CD4-positive, alpha-beta memory T cell (primary cell): ENCODE measurements around the gene HNRNPCL1. TPM values are rescaled to one million over a fixed set of nuclear protein-coding genes. Genes with fewer than 3 reads are reported as not detected.
"Not testable (repeated sequence)": the region's sequence is repeated elsewhere in the genome, so short reads cannot be mapped to it uniquely, and the experiment has no call there.

Source experiments
- CTCF ChIA-PET: fragments of 350-600 bp; sonication (Branson Sonifier 250); formaldehyde crosslinking; loops from one replicate; lab custom pipeline; 2021; ENCODE audit warnings: inconsistent platforms; ENCODE audit not compliant: partially characterized antibody; lab: Charles Lee
- POLR2A ChIA-PET: fragments of 350-600 bp; sonication (Branson Sonifier 250); formaldehyde crosslinking; loops from one replicate; lab custom pipeline; 2021; ENCODE audit not compliant: partially characterized antibody; lab: Charles Lee
- DNase-seq, 5 donors: peaks; one replicate each; pipeline versions ENCODE4 v3.0.0 to v3.0.0-alpha.2; 2020 to 2022; ENCODE audit warnings: mixed read lengths in 1 of 5
- H3K27ac ChIP-seq: one replicate; pipeline ENCODE4 v1.7.0; 2013; ENCODE audit warnings: low read depth, low read length
- H3K27me3 ChIP-seq: 2 replicates; pipeline ENCODE4 v1.7.0; 2013; ENCODE audit warnings: mild to moderate bottlenecking, low read length, moderate library complexity; ENCODE audit not compliant: insufficient read depth
- H3K36me3 ChIP-seq: 2 replicates; pipeline ENCODE4 v1.7.0; 2013; ENCODE audit warnings: mild to moderate bottlenecking, low read length, moderate library complexity; ENCODE audit not compliant: insufficient read depth
- H3K4me1 ChIP-seq: 2 replicates; pipeline ENCODE4 v1.7.0; 2013; ENCODE audit warnings: mild to moderate bottlenecking, low read length, moderate library complexity; ENCODE audit not compliant: insufficient read depth
- H3K4me3 ChIP-seq, 2 donors: one replicate each; pipeline ENCODE4 v1.7.0; 2013; ENCODE audit warnings: low read length in 2 of 2, mild to moderate bottlenecking in 1 of 2
- H3K9me3 ChIP-seq, 2 donors: one replicate each; pipeline ENCODE4 v1.7.0; 2013; ENCODE audit warnings: low read length in 2 of 2, control low read depth in 1 of 2; ENCODE audit not compliant: control insufficient read depth in 1 of 2
- H3K27ac Mint-ChIP-seq, 7 donors: one replicate each; pipeline ENCODE4 v1.8.0; 2020 to 2021; ENCODE audit warnings: mixed read lengths in 7 of 7, mild to moderate bottlenecking in 6 of 7, inconsistent platforms in 3 of 7, moderate library complexity in 3 of 7
- H3K27me3 Mint-ChIP-seq, 2 donors: one replicate each; pipeline ENCODE4 v1.8.0; 2020 to 2021; ENCODE audit warnings: mixed read lengths in 2 of 2
- H3K36me3 Mint-ChIP-seq, 2 donors: one replicate each; pipeline ENCODE4 v1.8.0; 2020 to 2021; ENCODE audit warnings: mixed read lengths in 2 of 2, inconsistent platforms in 1 of 2, mild to moderate bottlenecking in 1 of 2
- H3K4me1 Mint-ChIP-seq, 4 donors: one replicate each; pipeline ENCODE4 v1.8.0; 2020 to 2021; ENCODE audit warnings: mixed read lengths in 4 of 4, mild to moderate bottlenecking in 1 of 4
- H3K4me3 Mint-ChIP-seq, 8 donors: one replicate each; pipeline ENCODE4 v1.8.0; 2020 to 2021; ENCODE audit warnings: mixed read lengths in 8 of 8, mild to moderate bottlenecking in 7 of 8, moderate library complexity in 6 of 8, inconsistent platforms in 3 of 8
- H3K9me3 Mint-ChIP-seq, 8 donors: one replicate each; pipeline ENCODE4 v1.8.0; 2020 to 2021; ENCODE audit warnings: mixed read lengths in 8 of 8, mild to moderate bottlenecking in 5 of 8, inconsistent platforms in 3 of 8, moderate library complexity in 1 of 8
- intact Hi-C: fragments of 100-400 bp; cut with micrococcal nuclease; formaldehyde crosslinking; loops from one replicate; pipeline ENCODE4 v1.15.1; 2023
- polyA plus RNA-seq, 2 donors: library from polyadenylated mRNA; unstranded; fragments of 300-500 nt; fragmentation: Illumina TruSeq; gene quantifications; one replicate each; pipeline ENCODE4 v1.2.3, GENCODE V29; 2021
- total RNA-seq, 2 experiments: library from RNA; stranded (reverse); gene quantifications; one replicate each; pipeline ENCODE4 v1.2.3, GENCODE V29; 2021

HNRNPCL1 gene
- not detected for total RNA-seq
- not detected for polyA plus RNA-seq

DNA sequence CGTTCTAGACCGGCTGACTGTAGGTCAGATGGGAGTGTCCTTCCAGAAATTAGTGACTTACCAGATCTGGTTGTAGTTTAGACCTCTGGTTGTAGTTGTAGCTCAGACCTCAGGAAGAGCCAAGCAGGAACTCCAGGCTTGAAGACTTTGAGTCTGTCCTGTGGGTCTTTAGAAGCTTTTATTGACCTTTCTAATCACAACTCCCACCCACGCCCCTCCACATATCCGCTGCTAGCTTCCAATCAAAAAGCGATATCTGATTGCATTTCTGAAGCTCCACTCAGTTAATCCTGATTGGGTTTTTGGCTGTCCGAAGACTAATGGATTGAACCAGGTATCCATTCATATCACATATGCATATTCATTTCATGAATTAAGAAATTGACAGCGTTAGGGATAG lies at the start of gene HNRNPCL1:
Gene HNRNPCL1 (minus strand): TSS at position 101 of the 400 bp plus-strand sequence. CDS start 431 bp downstream, outside the sequence.
- H3K27ac ChIP-seq, H3K27me3 ChIP-seq, CTCF ChIA-PET, H3K4me3 ChIP-seq, H3K27ac Mint-ChIP-seq, H3K36me3 ChIP-seq, POLR2A ChIA-PET, H3K27me3 Mint-ChIP-seq, H3K9me3 ChIP-seq, intact Hi-C loops, H3K4me1 ChIP-seq, H3K4me3 Mint-ChIP-seq, DNase-seq, H3K4me1 Mint-ChIP-seq, H3K36me3 Mint-ChIP-seq: not testable (repeated sequence)
- peaks cover 0 to 29% (median 6%) of the 10 kb centered on the region in 8 donors for H3K9me3 Mint-ChIP-seq

DNA sequence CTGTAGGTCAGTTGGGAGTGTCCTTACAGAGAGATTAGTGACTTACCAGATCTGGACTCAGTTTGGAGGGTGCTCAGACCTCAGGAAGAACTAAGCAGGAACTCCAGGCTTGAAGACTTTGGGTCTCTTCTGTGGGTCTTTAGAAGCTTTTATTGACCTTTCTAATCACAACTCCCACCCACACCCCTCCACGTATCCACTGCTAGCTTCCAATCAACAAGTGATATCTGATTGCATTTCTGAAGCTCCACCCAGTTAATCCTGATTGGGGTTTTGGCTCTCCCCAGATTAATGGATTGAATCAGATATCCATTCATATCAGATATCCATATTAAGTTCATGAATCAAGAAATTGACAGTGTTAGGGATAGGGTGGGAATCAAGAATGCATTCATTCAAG lies 49.6 kb upstream of the HNRNPCL1 start, which contains the start of gene PRAMEF10:
Gene PRAMEF10 (minus strand): TSS at position 101 of the 400 bp plus-strand sequence. CDS start 2,423 bp downstream, outside the sequence.
- H3K27ac ChIP-seq, H3K4me3 Mint-ChIP-seq, H3K4me3 ChIP-seq, POLR2A ChIA-PET, H3K36me3 Mint-ChIP-seq, H3K27ac Mint-ChIP-seq, H3K27me3 Mint-ChIP-seq, H3K27me3 ChIP-seq, DNase-seq, H3K9me3 ChIP-seq, H3K36me3 ChIP-seq, intact Hi-C loops, CTCF ChIA-PET, H3K4me1 Mint-ChIP-seq, H3K9me3 Mint-ChIP-seq, H3K4me1 ChIP-seq: not testable (repeated sequence)

DNA sequence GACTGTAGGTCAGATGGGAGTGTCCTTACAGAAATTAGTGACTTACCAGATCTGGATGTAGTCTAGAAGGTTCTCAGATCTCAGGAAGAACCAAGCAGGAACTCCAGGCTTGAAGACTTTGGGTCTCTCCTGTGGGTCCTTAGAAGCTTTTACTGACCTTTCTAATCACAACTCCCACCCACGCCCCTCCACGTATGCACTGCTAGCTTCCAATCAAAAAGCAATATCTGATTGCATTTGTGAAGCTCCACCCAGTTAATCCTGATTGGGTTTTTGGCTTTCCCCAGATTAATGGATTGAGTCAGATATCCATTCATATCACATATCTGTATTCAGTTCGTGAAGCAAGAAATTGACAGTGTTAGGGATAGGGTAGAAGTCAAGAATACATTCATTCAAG lies 37.6 kb upstream of the HNRNPCL1 start, which contains the start of gene PRAMEF4:
Gene PRAMEF4 (minus strand): TSS at position 101 of the 400 bp plus-strand sequence. CDS start 2,807 bp downstream, outside the sequence.
- H3K4me3 Mint-ChIP-seq, H3K36me3 Mint-ChIP-seq, DNase-seq, intact Hi-C loops, H3K4me3 ChIP-seq, CTCF ChIA-PET, H3K27ac ChIP-seq, H3K9me3 Mint-ChIP-seq, POLR2A ChIA-PET, H3K4me1 ChIP-seq, H3K36me3 ChIP-seq, H3K4me1 Mint-ChIP-seq, H3K9me3 ChIP-seq, H3K27me3 Mint-ChIP-seq, H3K27me3 ChIP-seq: not testable (repeated sequence)
- peak within 1 kb of the TSS in 1 of 7 donors; percentile 22 for H3K27ac Mint-ChIP-seq

DNA sequence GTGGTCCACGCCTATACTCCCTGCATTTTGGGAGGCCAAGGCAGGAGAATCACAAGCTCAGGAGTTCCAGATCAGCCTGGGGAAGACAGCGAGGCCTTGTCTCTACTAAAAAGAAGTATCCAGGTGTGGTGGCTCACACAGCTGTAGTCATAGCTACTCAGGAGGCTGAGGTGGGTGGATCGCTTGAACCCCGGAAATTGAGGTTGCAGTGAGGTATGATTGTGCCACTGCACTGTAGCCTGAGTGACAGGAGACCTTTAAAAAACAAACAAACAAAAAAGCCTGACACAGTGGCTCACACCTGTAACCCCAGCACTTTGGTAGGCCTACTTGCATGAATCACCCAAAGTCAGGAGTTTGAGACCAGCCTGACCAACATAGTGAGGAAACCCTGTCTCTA lies 29.9 kb upstream of the HNRNPCL1 start:
- CTCF ChIA-PET, H3K27ac Mint-ChIP-seq, H3K9me3 ChIP-seq, intact Hi-C loops, DNase-seq, H3K4me1 Mint-ChIP-seq, H3K9me3 Mint-ChIP-seq, H3K4me3 Mint-ChIP-seq, H3K27me3 ChIP-seq, H3K36me3 ChIP-seq, H3K4me1 ChIP-seq, POLR2A ChIA-PET, H3K27ac ChIP-seq, H3K27me3 Mint-ChIP-seq, H3K36me3 Mint-ChIP-seq, H3K4me3 ChIP-seq: not testable (repeated sequence)

DNA sequence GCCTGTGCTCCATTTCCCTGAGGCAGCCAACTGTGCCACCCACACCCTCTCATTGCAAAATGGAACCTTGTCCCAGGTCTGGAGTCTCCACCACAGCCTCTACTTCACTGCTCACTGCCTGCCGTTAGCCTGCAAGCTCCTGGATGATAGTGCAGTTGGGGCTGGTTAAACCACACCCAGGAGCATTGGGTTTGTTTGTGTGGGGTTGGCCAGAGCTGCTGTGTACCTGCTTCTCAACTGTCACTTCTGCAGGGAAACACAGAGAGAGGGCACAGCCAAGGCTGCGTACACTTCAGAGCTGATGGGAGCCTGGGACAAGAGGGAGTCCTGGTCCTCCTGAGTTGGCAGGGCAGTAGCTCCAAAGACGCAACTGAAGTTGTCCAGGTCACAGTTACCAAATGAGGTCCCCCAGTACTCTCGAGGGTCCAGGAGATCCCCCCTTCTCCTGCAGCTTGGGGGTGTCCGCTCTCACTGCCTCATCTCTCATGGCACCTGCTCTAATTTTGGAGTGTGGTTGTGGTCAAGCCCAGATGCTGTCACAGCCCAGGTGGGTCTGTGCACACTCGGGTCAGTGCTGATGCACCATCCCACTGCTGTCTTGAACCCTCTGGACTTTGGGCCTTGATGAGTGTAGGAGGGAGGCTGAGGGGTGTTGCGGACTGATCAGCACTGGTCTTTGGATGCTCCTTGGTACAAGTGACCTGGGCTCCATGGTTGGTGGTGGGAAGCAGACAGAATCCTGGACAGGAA lies 14.8 kb upstream of the HNRNPCL1 start:
- H3K9me3 Mint-ChIP-seq, CTCF ChIA-PET, H3K4me3 Mint-ChIP-seq: not testable (repeated sequence)

DNA sequence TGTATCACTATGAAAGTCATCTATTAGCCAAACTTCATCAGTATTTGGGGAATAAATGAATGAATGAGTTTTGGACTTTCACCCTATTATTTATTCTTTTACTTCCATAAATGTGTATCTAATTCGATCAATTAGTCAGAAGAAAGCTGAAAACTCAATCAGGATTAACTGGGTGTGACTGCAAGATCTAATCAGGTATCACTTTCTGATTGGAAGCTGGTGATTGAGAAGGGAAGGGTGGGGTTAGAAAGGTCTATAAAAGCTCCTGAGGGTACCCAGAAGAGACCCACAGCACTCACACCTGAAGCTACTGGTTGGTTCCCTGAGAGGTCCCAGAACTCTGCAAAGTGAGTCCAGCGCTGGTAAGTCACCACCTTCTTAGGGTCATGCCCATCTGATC lies 8.3 kb upstream of the HNRNPCL1 start, which contains the start of gene PRAMEF2:
Gene PRAMEF2 (plus strand): TSS at position 301 of the 400 bp plus-strand sequence. CDS start 1,924 bp downstream, outside the sequence.
- H3K27me3 ChIP-seq, CTCF ChIA-PET, POLR2A ChIA-PET, H3K4me3 Mint-ChIP-seq, H3K27ac Mint-ChIP-seq, H3K4me3 ChIP-seq, H3K36me3 ChIP-seq, H3K9me3 Mint-ChIP-seq, H3K27me3 Mint-ChIP-seq, H3K36me3 Mint-ChIP-seq, H3K4me1 ChIP-seq, H3K27ac ChIP-seq, intact Hi-C loops, H3K9me3 ChIP-seq, DNase-seq, H3K4me1 Mint-ChIP-seq: not testable (repeated sequence)

More for the DNA sequence above, 14.8 kb upstream of the HNRNPCL1 start:
- intact Hi-C loops, H3K36me3 ChIP-seq, H3K4me1 ChIP-seq, H3K27ac ChIP-seq, H3K4me1 Mint-ChIP-seq, POLR2A ChIA-PET, H3K36me3 Mint-ChIP-seq, DNase-seq, H3K27ac Mint-ChIP-seq, H3K27me3 Mint-ChIP-seq, H3K27me3 ChIP-seq, H3K4me3 ChIP-seq, H3K9me3 ChIP-seq: not testable (repeated sequence)

DNA sequence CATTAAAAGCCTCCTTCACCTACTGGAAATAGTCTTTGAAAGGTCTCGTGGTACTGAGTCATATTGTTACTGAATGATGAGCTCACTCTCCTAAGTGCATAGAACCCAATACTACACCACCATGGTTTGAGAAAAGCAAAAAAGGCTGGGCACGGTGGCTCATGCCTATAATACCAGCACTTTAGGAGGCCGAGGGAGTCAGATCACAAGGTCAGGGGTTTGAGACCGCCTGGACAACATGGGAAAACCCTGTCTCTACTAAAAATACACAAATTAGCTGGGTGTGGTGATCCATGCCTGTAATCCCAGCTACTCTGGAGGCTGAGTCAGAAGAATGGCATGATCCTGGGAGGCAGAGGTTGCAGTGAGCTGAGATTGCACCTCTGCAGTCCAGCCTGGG lies 3.3 kb upstream of the HNRNPCL1 start:
- no peaks in the 10 kb centered on the region for H3K4me1 Mint-ChIP-seq
- H3K27ac Mint-ChIP-seq, result no peak overlapping the region
- Histone ChIP-seq H3K4me1 (no peaks in the 10 kb centered on the region), H3K27me3 (no peaks in the 10 kb centered on the region), H3K27ac (no peak overlapping the region), H3K36me3 (no peaks in the 10 kb centered on the region), H3K4me3 (no peak overlapping the region), H3K9me3 (no peaks in the 10 kb centered on the region)
- H3K27me3 Mint-ChIP-seq, result peaks cover 1 to 8% of the 10 kb centered on the region in 2 donors
- no peak for DNase-seq
- POLR2A ChIA-PET, result no interaction called here
- intact Hi-C loops, result no loop called here
- no peaks in the 10 kb centered on the region for H3K36me3 Mint-ChIP-seq
- H3K4me3 Mint-ChIP-seq, result no peak overlapping the region
- peaks cover 0 to 25% (median 4%) of the 10 kb centered on the region in 8 donors for H3K9me3 Mint-ChIP-seq
- CTCF ChIA-PET, result no interaction called here
